ENCODE data around the gene GALNTL6. TPM values are rescaled to one million over a fixed set of nuclear protein-coding genes. Genes with fewer than 3 reads are reported as not detected.

Gene GALNTL6
- total and polyA plus RNA-seq, 2 experiments from 2014 or later = not detected

- Histone ChIP-seq H3K9me3 (ENCODE audit: low read depth) (no peaks in the 10 kb centered on the region), H3K36me3 (no peaks in the 10 kb centered on the region), H3K27me3 (no peaks in the 10 kb centered on the region), H3K4me1 (ENCODE audit: low read depth) (peaks cover 21% of the 10 kb centered on the region), H3K4me3 (no peak overlapping the region), H3K27ac (no peak overlapping the region)
- no peak for DNase-seq (ENCODE audit: low read depth in 1 of 2, low spot score in 1 of 2)
- TF ChIP-seq CTCF (IDR thresholded peaks at IDR 0.05; ENCODE audit: low read depth, low read length) = no peak
Measured at GRCh38 chr4:172143605-172144314, 330.6 kb downstream of the GALNTL6 start.

GRCh38 chr4:172147687-172148086, 334.5 kb downstream of the GALNTL6 start:
- Histone ChIP-seq H3K4me1 (ENCODE audit: low read depth) (peaks cover 36% of the 10 kb centered on the region), H3K27me3 (no peaks in the 10 kb centered on the region), H3K4me3 (no peak overlapping the region), H3K27ac (no peak overlapping the region), H3K36me3 (no peaks in the 10 kb centered on the region), H3K9me3 (ENCODE audit: low read depth) (no peaks in the 10 kb centered on the region)
- no peak for TF ChIP-seq CTCF (IDR thresholded peaks at IDR 0.05; ENCODE audit: low read depth, low read length)
- no peak for DNase-seq (ENCODE audit: low read depth in 1 of 2, low spot score in 1 of 2)

GRCh38 chr4:172149329-172149728, 336.1 kb downstream of the GALNTL6 start:
- Histone ChIP-seq H3K27ac (peak overlapping the region; percentile 68), H3K36me3 (no peaks in the 10 kb centered on the region), H3K9me3 (ENCODE audit: low read depth) (no peaks in the 10 kb centered on the region), H3K4me3 (no peak overlapping the region), H3K4me1 (ENCODE audit: low read depth) (peaks cover 36% of the 10 kb centered on the region), H3K27me3 (no peaks in the 10 kb centered on the region)
- DNase-seq (ENCODE audit: low read depth in 1 of 2, low spot score in 1 of 2) = peak in 1 of 2 donors; percentile 66
- TF ChIP-seq CTCF (IDR thresholded peaks at IDR 0.05; ENCODE audit: low read depth, low read length) = no peak

GRCh38 chr4:172152284-172152683, 339.1 kb downstream of the GALNTL6 start:
- H3K4me3 ChIP-seq = no peak overlapping the region
- H3K9me3 ChIP-seq (ENCODE audit: low read depth) = no peaks in the 10 kb centered on the region

GRCh38 chr4:172153719-172154118, 340.5 kb downstream of the GALNTL6 start:
- Histone ChIP-seq H3K27ac (no peak overlapping the region), H3K27me3 (no peaks in the 10 kb centered on the region), H3K4me1 (ENCODE audit: low read depth) (peaks cover 22% of the 10 kb centered on the region), H3K36me3 (no peaks in the 10 kb centered on the region), H3K4me3 (no peak overlapping the region), H3K9me3 (ENCODE audit: low read depth) (no peaks in the 10 kb centered on the region)
- no peak for TF ChIP-seq CTCF (IDR thresholded peaks at IDR 0.05; ENCODE audit: low read depth, low read length)
- DNase-seq (ENCODE audit: low read depth in 1 of 2, low spot score in 1 of 2) = peak in 1 of 2 donors; percentile 11

More at GRCh38 chr4:172152284-172152683, 339.1 kb downstream of the GALNTL6 start:
- no peak for DNase-seq (ENCODE audit: low read depth in 1 of 2, low spot score in 1 of 2)
- Histone ChIP-seq H3K36me3 (no peaks in the 10 kb centered on the region), H3K27ac (no peak overlapping the region), H3K27me3 (no peaks in the 10 kb centered on the region), H3K4me1 (ENCODE audit: low read depth) (peaks cover 36% of the 10 kb centered on the region)
- no peak for TF ChIP-seq CTCF (IDR thresholded peaks at IDR 0.05; ENCODE audit: low read depth, low read length)

Measured in cardiac muscle cell (in vitro differentiated cells and primary cell).